ENCODE measurements around the gene SBF2. TPM values are rescaled to one million over a fixed set of nuclear protein-coding genes. Genes with fewer than 3 reads are reported as not detected.

The SBF2 gene
- total RNA-seq, 1 donor from 2014 or later, result 39.5 TPM

- peaks cover 7% of the 10 kb centered on the region for H3K9me3 Mint-ChIP-seq
- H3K27ac Mint-ChIP-seq, result peak overlapping the region; percentile 70
- no peaks in the 10 kb centered on the region for H3K27me3 Mint-ChIP-seq
These were observed 536.0 kb downstream of the SBF2 start for GRCh38 chr11:9757809-9758636.

GRCh38 chr11:9756878-9757277 lies 537.1 kb downstream of the SBF2 start:
- Mint-ChIP-seq H3K4me1 (ENCODE audit: unreplicated experiment) (peaks cover 40% of the 10 kb centered on the region), H3K27me3 (no peaks in the 10 kb centered on the region), H3K9me3 (peaks cover 5% of the 10 kb centered on the region), H3K36me3 (no peaks in the 10 kb centered on the region), H3K4me3 (peak overlapping the region; percentile 86), H3K27ac (peak overlapping the region; percentile 62)
- no peak for DNase-seq (ENCODE audit: extremely low spot score, unreplicated experiment)
- TF ChIP-seq CTCF (conservative IDR thresholded peaks at IDR 0.05), result no peak

More at GRCh38 chr11:9757809-9758636, 536.0 kb downstream of the SBF2 start:
- peak; percentile 90 for DNase-seq (ENCODE audit: extremely low spot score, unreplicated experiment)
- Mint-ChIP-seq H3K36me3 (no peaks in the 10 kb centered on the region), H3K4me3 (peak overlapping the region; percentile 86), H3K4me1 (ENCODE audit: unreplicated experiment) (peaks cover 48% of the 10 kb centered on the region)
- TF ChIP-seq CTCF (conservative IDR thresholded peaks at IDR 0.05), result peak; percentile 97

- Mint-ChIP-seq H3K27ac (peak overlapping the region; percentile 62), H3K9me3 (peaks cover under 1% of the 10 kb centered on the region), H3K27me3 (no peaks in the 10 kb centered on the region), H3K4me1 (ENCODE audit: unreplicated experiment) (peaks cover 36% of the 10 kb centered on the region), H3K36me3 (no peaks in the 10 kb centered on the region), H3K4me3 (peak overlapping the region; percentile 5)
- TF ChIP-seq CTCF (conservative IDR thresholded peaks at IDR 0.05), result no peak
- DNase-seq (ENCODE audit: extremely low spot score, unreplicated experiment), result no peak
These were observed 537.6 kb downstream of the SBF2 start for GRCh38 chr11:9756461-9756860.

GRCh38 chr11:9755561-9756185 lies 538.3 kb downstream of the SBF2 start:
- peaks cover 33% of the 10 kb centered on the region for H3K4me1 Mint-ChIP-seq (ENCODE audit: unreplicated experiment)
- H3K4me3 Mint-ChIP-seq, result no peak overlapping the region
- H3K27me3 Mint-ChIP-seq, result no peaks in the 10 kb centered on the region
- DNase-seq (ENCODE audit: extremely low spot score, unreplicated experiment), result no peak
- no peak for TF ChIP-seq CTCF (conservative IDR thresholded peaks at IDR 0.05)
- no peak overlapping the region for H3K27ac Mint-ChIP-seq
- peaks cover 2% of the 10 kb centered on the region for H3K36me3 Mint-ChIP-seq
- no peaks in the 10 kb centered on the region for H3K9me3 Mint-ChIP-seq

GRCh38 chr11:9754010-9754471 lies 540.0 kb downstream of the SBF2 start:
- H3K27me3 Mint-ChIP-seq, result no peaks in the 10 kb centered on the region
- DNase-seq (ENCODE audit: extremely low spot score, unreplicated experiment), result no peak
- H3K4me3 Mint-ChIP-seq, result no peak overlapping the region
- TF ChIP-seq CTCF (conservative IDR thresholded peaks at IDR 0.05), result no peak
- no peaks in the 10 kb centered on the region for H3K9me3 Mint-ChIP-seq
- peak overlapping the region; percentile 14 for H3K27ac Mint-ChIP-seq
- H3K4me1 Mint-ChIP-seq (ENCODE audit: unreplicated experiment), result peaks cover 24% of the 10 kb centered on the region
- H3K36me3 Mint-ChIP-seq, result peaks cover 13% of the 10 kb centered on the region
